GM21737 (cell line): ENCODE measurements around the gene MIPOL1.
"Not testable (repeated sequence)": the region's sequence is repeated elsewhere in the genome, so short reads cannot be mapped to it uniquely, and the experiment has no call there.

Experiments
- ATAC-seq: cut with Tn5 transposase; IDR thresholded peaks from one replicate; pipeline ENCODE4 v1.9.1; 2021; ENCODE audit warnings: mild to moderate bottlenecking, moderate library complexity; ENCODE audit not compliant: unreplicated experiment

Gene MIPOL1

DNA sequence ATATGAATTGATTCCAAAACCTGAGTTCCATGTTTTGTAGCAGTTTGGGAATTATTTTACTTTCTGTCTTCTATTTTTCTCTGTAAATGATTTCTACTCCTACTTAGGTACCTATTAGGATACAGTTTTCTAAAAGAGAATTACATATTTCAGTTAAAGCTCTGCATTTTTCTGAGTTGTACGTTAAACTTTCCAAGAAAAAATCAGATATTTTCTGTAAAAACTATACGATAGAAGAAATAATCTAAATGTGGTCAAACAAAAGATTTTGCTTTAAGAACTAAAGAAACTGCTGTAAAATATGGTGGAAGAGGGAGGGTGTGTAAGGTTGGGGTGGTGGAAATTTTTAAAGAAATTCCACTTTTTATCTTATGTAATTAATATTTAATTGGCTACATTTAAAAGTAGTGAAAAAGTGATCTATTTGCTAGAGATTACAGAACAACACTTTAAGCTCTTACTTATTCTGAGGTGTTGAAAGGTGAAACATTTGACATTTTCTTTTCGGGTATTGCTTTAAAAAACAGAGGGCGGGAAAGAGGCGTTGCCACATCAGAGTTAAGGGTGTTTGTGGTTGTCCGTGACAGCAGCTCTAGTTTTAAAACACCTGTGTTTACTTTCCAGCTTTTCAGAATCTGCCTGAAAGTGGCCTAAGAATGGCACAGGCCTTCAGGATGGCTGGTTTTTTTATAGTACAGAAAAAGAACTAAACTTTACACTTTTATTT lies 187.3 kb downstream of the MIPOL1 start:
- no peak for ATAC-seq

GRCh38 chr14:37397157-37397940 lies 199.6 kb downstream of the MIPOL1 start:
- not testable (repeated sequence) for ATAC-seq

GRCh38 chr14:37397941-37398215 lies 200.1 kb downstream of the MIPOL1 start:
- ATAC-seq = no peak

DNA sequence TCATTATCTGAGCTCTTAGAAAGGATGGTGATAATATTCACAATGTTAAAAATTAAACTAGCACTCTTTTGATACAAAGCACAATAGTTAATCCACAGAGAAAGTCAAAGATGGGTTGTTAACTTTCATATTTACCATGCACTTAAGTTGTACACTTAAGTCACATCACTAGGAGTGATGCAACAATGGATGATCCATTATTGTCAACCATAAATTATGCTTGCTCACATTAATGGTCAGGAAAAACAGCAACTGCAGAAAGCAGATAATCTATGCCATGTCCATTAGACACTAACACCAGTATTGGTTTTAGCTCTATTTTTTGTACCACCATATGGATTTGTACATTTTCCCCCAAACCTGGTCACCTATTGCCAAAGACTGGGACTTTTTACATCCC lies 201.8 kb downstream of the MIPOL1 start:
- ATAC-seq = no peak

DNA sequence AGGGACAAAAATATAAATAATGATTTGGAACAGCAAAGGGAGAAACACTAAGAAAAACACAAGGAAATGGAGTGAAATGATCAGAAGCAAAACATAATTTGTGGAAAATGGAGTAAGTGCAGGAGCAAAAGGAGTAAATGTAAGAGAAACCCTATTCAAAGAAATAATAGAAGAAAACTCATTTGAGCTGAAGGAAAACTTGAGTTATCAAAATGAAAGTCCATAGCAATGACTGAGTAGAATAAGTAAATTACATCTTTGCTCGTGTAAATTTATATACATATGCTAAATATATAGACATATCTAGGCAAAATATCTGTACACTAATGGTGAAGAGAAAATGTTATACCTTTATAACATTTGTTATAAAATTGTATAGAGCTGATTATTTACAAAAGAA lies 203.4 kb downstream of the MIPOL1 start:
- no peak for ATAC-seq

DNA sequence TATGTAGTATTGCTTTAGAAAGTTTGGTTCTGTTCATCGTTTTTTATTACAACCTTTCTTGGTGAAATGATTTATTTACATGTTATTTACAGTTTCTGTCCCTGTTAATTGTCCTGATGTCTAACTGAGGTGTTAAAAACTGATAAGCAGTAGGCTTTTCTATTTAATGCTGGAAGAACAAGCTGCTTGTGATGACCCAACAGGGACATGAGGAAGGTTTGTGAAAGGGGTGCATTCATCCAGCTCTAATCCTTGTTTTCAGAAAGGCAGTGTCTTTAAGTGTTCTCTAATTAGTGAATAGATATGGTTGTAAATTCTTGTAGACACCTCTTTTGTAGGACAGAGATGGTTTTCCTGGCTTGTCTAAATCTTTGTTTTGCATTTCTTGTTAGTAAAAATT lies 205.9 kb downstream of the MIPOL1 start:
- no peak for ATAC-seq

GRCh38 chr14:37406095-37406494 lies 208.4 kb downstream of the MIPOL1 start:
- no peak for ATAC-seq

DNA sequence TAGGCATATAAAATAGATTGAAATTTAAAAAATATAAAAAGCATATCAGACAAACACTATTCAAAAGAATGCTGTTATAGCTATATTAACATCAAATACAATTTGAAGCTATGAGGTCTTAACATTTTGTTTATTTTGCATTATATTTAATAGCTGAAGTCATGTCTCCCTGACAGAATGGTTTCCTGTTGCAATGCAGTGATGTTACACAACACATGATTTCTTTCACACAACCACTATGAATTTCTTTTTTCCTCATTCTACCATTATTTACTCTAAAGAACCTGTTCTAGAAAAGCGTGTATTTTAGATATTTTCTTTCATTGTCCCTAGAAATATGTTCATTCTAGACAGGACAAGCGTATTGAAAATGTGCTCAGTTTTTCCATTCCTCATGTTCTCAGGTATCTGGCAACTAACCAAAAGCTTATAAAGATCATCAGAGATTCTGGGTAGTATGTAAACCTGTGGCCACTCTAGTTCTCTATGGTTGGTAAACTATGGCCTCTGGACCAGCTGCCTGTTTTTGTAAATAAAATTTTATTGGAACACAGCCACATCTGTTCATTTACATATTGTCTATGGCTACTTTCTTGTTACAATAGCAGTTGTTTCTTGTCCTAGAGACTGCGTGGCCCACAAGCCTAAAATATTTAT lies 213.5 kb downstream of the MIPOL1 start:
- no peak for ATAC-seq

GRCh38 chr14:37413050-37413449 lies 215.3 kb downstream of the MIPOL1 start:
- ATAC-seq = no peak

GRCh38 chr14:37413504-37414003 lies 215.8 kb downstream of the MIPOL1 start:
- ATAC-seq = no peak

GRCh38 chr14:37416264-37416663 lies 218.5 kb downstream of the MIPOL1 start:
- no peak for ATAC-seq

DNA sequence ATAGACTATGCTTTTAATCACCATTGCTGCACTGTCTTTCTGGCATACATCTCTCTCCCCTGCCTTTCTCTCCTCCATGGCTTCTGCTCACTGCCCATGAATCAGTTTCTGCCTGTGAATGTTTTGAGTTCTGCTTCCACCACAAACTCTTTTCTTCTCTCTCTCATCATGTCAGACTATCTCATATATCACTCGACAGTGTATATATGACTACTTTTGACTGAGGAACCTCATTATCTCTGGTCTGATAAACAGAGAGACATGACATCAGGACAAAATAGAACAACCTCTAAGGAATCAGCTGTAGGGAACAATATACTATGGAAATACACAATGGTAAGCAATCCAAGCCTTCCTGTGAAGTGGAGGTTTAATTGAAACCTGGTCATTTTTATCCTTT lies 219.4 kb downstream of the MIPOL1 start:
- no peak for ATAC-seq

GRCh38 chr14:37417833-37418232 lies 220.1 kb downstream of the MIPOL1 start:
- ATAC-seq = no peak

GRCh38 chr14:37420622-37421021 lies 222.9 kb downstream of the MIPOL1 start:
- no peak for ATAC-seq

GRCh38 chr14:37422319-37422718 lies 224.6 kb downstream of the MIPOL1 start:
- ATAC-seq = no peak

DNA sequence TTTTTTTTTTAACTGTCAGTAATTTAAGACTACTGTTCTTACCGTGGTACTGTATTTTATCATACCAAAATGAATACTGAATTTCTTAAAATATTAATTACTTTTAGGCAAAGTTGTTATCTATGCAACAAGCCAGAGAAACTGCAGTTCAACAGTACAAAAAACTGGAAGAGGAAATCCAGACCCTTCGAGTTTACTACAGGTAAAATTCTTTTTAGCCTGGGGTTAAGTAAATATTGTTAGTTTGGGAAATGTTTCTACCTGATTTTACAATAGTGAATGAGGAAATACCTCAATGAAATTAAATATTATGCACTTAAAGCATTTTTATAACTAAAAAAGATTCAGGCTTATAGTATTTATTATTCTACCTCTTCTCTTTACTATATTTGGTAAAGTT lies 225.0 kb downstream of the MIPOL1 start:
- ATAC-seq = no peak

GRCh38 chr14:37428954-37429353 lies 231.2 kb downstream of the MIPOL1 start:
- ATAC-seq = no peak

- no peak for ATAC-seq
Measured at GRCh38 chr14:37429618-37430017, 231.9 kb downstream of the MIPOL1 start.

GRCh38 chr14:37434867-37435266 lies 237.1 kb downstream of the MIPOL1 start:
- ATAC-seq = no peak

GRCh38 chr14:37436519-37436918 lies 238.8 kb downstream of the MIPOL1 start:
- no peak for ATAC-seq

DNA sequence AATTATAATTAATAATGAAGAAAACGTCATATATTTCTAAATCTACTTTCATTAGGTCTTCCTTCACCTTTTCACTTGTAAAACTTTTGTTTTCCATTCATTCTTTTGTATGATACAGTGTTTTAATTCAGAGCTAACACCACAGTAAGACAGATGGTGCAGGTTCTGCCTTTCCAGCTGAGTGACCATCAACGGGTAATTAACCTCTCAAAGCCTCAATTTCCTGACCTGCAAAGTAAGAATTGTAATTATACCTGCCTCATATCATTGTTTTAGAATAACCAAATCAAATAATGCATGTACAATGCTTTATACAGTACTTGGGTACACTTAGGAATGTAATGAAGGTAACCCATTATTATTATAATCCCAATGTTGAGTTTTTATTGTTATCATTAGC lies 239.8 kb downstream of the MIPOL1 start:
- no peak for ATAC-seq

DNA sequence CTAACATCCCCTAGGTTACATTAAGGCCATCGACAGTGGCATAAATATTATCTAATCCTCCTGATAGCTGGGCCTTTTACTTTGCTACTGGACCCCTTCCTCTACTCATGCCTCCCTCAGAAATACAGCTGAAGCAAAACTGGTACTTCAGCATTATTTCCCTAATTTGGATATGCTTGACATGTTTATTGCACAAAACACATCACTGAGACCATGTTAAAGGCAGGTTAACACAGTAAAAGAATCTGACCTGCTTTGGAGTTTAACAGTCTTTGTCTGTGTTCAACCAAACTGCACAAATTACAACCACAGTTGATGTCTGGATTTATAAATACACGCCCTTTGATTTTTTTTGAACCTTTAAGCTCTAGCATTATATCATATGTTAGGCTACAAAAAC lies 240.7 kb downstream of the MIPOL1 start:
- no peak for ATAC-seq
